HepG2 (cell line): ENCODE data around the gene VEZT. TPM values are rescaled to one million over a fixed set of nuclear protein-coding genes. Genes with fewer than 3 reads are reported as not detected.

ENCODE experiments used
- ATAC-seq: fragments of 200-7000 bp; cut with Tn5 transposase; 3 replicates; pipeline ENCODE4 v1.9.1; 2020; ENCODE audit warnings: mild to moderate bottlenecking, moderate library complexity
- BruUV-seq: library from RNA; stranded (reverse); fragments of 400-500 nt; replicated peaks from 2 replicates; lab custom pipeline; 2021; lab: Mats Ljungman, UMichigan
- CTCF ChIA-PET: fragments of 300-600 bp; formaldehyde crosslinking; extraction: SDS; loops from one replicate; lab custom pipeline; 2021; ENCODE audit warnings: low total read pairs, inconsistent platforms, low intra/inter-chr PET ratio; lab: Yijun Ruan, JAX
- POLR2A ChIA-PET: fragments of 350-600 bp; sonication (Branson Sonifier 250); formaldehyde crosslinking; loops from one replicate; lab custom pipeline; 2020; ENCODE audit warnings: antibody characterized with exemption, inconsistent platforms; lab: Yijun Ruan, JAX
- DNase-seq: peaks from one replicate; pipeline ENCODE4 v3.0.0-alpha.2; 2015; ENCODE audit warnings: low spot score
- FAIRE-seq: peaks from 3 replicates; lab custom pipeline; 2011; peaks lifted over from hg19 to GRCh38; lab: Jason Lieb, UNC
- H2AFZ ChIP-seq: one replicate; pipeline ENCODE4 v1.6.1; 2011; ENCODE audit warnings: low read length, inconsistent platforms
- H3K27ac ChIP-seq: fragments of 300-600 bp; 3 replicates; pipeline ENCODE4 v1.8.0; 2011; ENCODE audit warnings: mixed run types, mild to moderate bottlenecking, mixed read lengths, low read length, inconsistent platforms; ENCODE audit not compliant: insufficient read depth; ENCODE audit errors: extremely low read length
- H3K27me3 ChIP-seq, 2 experiments: fragments of 200-600 bp in 1 of 2; 2 replicates in 1 of 2; 3 replicates in 1 of 2; pipeline versions ENCODE4 v1.6.0 to v1.8.0; 2011; ENCODE audit warnings: low read length in 2 of 2, mild to moderate bottlenecking in 2 of 2, moderate library complexity in 2 of 2, inconsistent platforms in 1 of 2; ENCODE audit not compliant: insufficient read depth in 2 of 2, control insufficient read depth in 1 of 2
- H3K36me3 ChIP-seq, 2 experiments: fragments of 200-600 bp in 1 of 2; replicated peaks in 1 of 2; 2 replicates in 1 of 2; 3 replicates in 1 of 2; pipeline versions ENCODE4 v1.5.1 to v1.8.0; 2011; ENCODE audit warnings: low read length in 2 of 2, inconsistent platforms in 1 of 2; ENCODE audit not compliant: insufficient read depth in 2 of 2, control insufficient read depth in 1 of 2
- H3K4me1 ChIP-seq: 2 replicates; pipeline ENCODE4 v1.5.1; 2012; ENCODE audit warnings: low read length, inconsistent platforms; ENCODE audit not compliant: insufficient read depth
- H3K4me2 ChIP-seq: 2 replicates; pipeline ENCODE4 v1.6.0; 2011; ENCODE audit warnings: low read depth, low read length, inconsistent platforms
- H3K4me3 ChIP-seq, 3 experiments: fragments of 200-600 bp in 1 of 3; sonication (generic), shearing (Covaris generic) in 1 of 3; replicated peaks in 1 of 3; 2 replicates each; pipeline ENCODE4 v1.5.1; 2011 to 2016; ENCODE audit warnings: low read length in 3 of 3, inconsistent platforms in 2 of 3, low read depth in 2 of 3, mild to moderate bottlenecking in 2 of 3, control low read depth in 1 of 3, mixed read lengths in 1 of 3; ENCODE audit not compliant: insufficient read depth in 1 of 3
- H3K79me2 ChIP-seq: one replicate; pipeline ENCODE4 v1.6.1; 2011; ENCODE audit warnings: low read length, inconsistent platforms; ENCODE audit not compliant: insufficient read depth
- H3K9ac ChIP-seq: 2 replicates; pipeline ENCODE4 v1.6.0; 2011; ENCODE audit warnings: mild to moderate bottlenecking, low read depth, low read length, inconsistent platforms; ENCODE audit not compliant: insufficient read depth
- H3K9me3 ChIP-seq: 2 replicates; pipeline ENCODE4 v1.5.1; 2012; ENCODE audit warnings: mild to moderate bottlenecking, low read length
- H4K20me1 ChIP-seq: 2 replicates; pipeline ENCODE4 v1.6.0; 2011; ENCODE audit warnings: inconsistent platforms, mild to moderate bottlenecking, low read length, moderate library complexity; ENCODE audit not compliant: insufficient read depth
- MED8 ChIP-seq: sonication (generic); formaldehyde crosslinking; IDR thresholded peaks from 2 replicates; pipeline ENCODE4 v1.8.1; 2023; ENCODE audit warnings: mild to moderate bottlenecking, missing genetic modification reagents; ENCODE audit not compliant: insufficient replicate concordance
- RBM39 ChIP-seq: fragments of 200-400 bp; formaldehyde crosslinking; IDR thresholded peaks from one replicate; pipeline ENCODE4 v1.6.1; 2018; ENCODE audit warnings: antibody characterized with exemption, mild to moderate bottlenecking, low read depth, low read length; ENCODE audit not compliant: poor library complexity, severe bottlenecking
- ZNF17 ChIP-seq: sonication (generic); formaldehyde crosslinking; IDR thresholded peaks from 2 replicates; pipeline ENCODE4 v1.5.0; 2020; ENCODE audit warnings: mild to moderate bottlenecking, missing genetic modification reagents
- ZNF567 ChIP-seq: sonication (generic); formaldehyde crosslinking; IDR thresholded peaks from 2 replicates; pipeline ENCODE4 v1.8.1; 2023; ENCODE audit warnings: mild to moderate bottlenecking, missing genetic modification reagents, borderline replicate concordance
- ZNF598 ChIP-seq: sonication (generic); formaldehyde crosslinking; IDR thresholded peaks from 2 replicates; pipeline ENCODE4 v1.5.1; 2020; ENCODE audit warnings: mild to moderate bottlenecking, missing genetic modification reagents, borderline replicate concordance
- ZNF766 ChIP-seq: sonication (generic); formaldehyde crosslinking; IDR thresholded peaks from 2 replicates; pipeline ENCODE4 v1.5.0; 2020; ENCODE audit warnings: missing genetic modification reagents, borderline replicate concordance
- WGBS: methylation state at CpG from one replicate; pipeline ENCODE4 v1.1.6; 2017; ENCODE audit warnings: low lambda C conversion rate; 5-methylcytosine and 5-hydroxymethylcytosine counted together
- in situ Hi-C: cut with HindIII; loops from 2 replicates; pipeline ENCODE4 v1.10.0; 2017; ENCODE audit warnings: low pct_unique_long_range_greater_than_20kb; ENCODE audit not compliant: extremely low pct_ligation_motif_present
- intact Hi-C: fragments of 100-400 bp; cut with micrococcal nuclease; formaldehyde crosslinking; loops from one replicate; pipeline ENCODE4 v1.10.0; 2022; ENCODE audit not compliant: unreplicated experiment
- polyA plus RNA-seq, 8 experiments: library from polyadenylated mRNA; depleted of rRNA in 3 of 8; stranded (reverse) in 7 of 8; unstranded in 1 of 8; fragments of >200 nt; fragmentation: Illumina TruSeq in 4 of 8; extraction: Trizol in 4 of 8; gene quantifications; 2 replicates each; pipeline versions ENCODE4 v1.2.1 to v1.2.3, GENCODE V29; 2011 to 2016; ENCODE audit warnings: low read depth in 4 of 8, missing spikeins in 1 of 8, mixed read lengths in 1 of 8; ENCODE audit not compliant: insufficient read depth in 1 of 8
- total RNA-seq, 5 experiments: library from RNA; depleted of rRNA; stranded (reverse); fragments of >200 nt; fragmentation: Illumina TruSeq; extraction: Trizol; gene quantifications; 2 replicates each; pipeline ENCODE4 v1.2.3, GENCODE V29; 2016; ENCODE audit warnings: low read depth in 1 of 5
- TF ChIP-seq, protein P1 (sequence below): sonication (generic); formaldehyde crosslinking; IDR thresholded peaks from 2 replicates; pipeline ENCODE4 v1.4.0; 2020; ENCODE audit warnings: missing genetic modification reagents, borderline replicate concordance

Gene VEZT
- total and polyA plus RNA-seq, 2 of the 13 experiments (the other 11 are each of a cell fraction or from before 2014, with no cell fraction given): 35.5 to 51.6 TPM

DNA sequence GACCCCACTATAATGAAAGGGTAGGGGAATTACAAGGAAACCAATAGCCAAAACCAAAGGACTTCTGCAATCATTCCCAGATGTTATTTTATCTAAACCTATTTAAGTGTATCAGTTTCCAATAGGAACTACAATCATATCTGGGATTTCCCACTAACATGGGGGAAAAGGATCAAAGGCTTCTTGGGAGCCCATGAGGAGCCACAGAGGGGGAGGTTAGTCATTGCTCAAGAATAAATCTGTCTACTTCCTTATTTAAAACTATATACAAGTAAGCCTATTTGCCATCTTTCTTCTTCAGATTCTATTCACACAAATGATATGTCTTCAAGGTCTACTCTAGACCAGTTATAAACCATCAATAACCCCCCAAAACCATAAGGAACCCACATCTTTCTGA lies 33.5 kb upstream of the VEZT start (continued):
- TF ChIP-seq, protein P1, sequence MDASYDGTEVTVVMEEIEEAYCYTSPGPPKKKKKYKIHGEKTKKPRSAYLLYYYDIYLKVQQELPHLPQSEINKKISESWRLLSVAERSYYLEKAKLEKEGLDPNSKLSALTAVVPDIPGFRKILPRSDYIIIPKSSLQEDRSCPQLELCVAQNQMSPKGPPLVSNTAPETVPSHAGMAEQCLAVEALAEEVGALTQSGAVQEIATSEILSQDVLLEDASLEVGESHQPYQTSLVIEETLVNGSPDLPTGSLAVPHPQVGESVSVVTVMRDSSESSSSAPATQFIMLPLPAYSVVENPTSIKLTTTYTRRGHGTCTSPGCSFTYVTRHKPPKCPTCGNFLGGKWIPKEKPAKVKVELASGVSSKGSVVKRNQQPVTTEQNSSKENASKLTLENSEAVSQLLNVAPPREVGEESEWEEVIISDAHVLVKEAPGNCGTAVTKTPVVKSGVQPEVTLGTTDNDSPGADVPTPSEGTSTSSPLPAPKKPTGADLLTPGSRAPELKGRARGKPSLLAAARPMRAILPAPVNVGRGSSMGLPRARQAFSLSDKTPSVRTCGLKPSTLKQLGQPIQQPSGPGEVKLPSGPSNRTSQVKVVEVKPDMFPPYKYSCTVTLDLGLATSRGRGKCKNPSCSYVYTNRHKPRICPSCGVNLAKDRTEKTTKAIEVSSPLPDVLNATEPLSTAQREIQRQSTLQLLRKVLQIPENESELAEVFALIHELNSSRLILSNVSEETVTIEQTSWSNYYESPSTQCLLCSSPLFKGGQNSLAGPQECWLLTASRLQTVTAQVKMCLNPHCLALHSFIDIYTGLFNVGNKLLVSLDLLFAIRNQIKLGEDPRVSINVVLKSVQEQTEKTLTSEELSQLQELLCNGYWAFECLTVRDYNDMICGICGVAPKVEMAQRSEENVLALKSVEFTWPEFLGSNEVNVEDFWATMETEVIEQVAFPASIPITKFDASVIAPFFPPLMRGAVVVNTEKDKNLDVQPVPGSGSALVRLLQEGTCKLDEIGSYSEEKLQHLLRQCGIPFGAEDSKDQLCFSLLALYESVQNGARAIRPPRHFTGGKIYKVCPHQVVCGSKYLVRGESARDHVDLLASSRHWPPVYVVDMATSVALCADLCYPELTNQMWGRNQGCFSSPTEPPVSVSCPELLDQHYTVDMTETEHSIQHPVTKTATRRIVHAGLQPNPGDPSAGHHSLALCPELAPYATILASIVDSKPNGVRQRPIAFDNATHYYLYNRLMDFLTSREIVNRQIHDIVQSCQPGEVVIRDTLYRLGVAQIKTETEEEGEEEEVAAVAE (CRISPR knock-in tag): no peak

DNA sequence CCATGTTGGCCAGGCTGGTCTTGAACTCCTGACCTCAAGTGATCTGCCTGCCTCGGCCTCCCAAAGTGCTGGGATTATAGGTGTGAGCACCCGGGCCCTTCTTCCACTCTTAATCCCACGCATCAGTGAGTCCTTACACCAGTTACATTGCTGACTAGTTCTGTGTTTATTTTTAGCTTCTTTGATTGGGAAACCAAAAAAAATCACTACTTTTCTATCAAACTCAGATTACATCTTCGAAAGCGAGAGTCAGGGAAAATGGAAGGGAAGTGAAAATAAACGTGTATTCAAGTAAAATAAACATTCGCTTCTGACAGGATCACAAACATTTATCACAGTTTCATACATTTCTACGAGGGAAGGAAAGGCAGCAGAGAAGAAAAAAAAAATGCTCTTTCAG lies 32.5 kb upstream of the VEZT start:
- ChIA-PET CTCF (no interaction called here), POLR2A (no interaction called here)
- Histone ChIP-seq H3K27me3 (no peaks in the 10 kb centered on the region), H2AFZ (no peak overlapping the region), H3K4me3 (no peak overlapping the region), H3K9me3 (no peaks in the 10 kb centered on the region), H3K27ac (no peak overlapping the region), H3K4me1 (no peaks in the 10 kb centered on the region), H3K4me2 (no peak overlapping the region), H3K9ac (no peak overlapping the region), H3K36me3 (no peaks in the 10 kb centered on the region), H3K79me2 (peaks cover 2% of the 10 kb centered on the region), H4K20me1 (no peaks in the 10 kb centered on the region)
- 95% methylated on average over 8 of the region's 8 CpGs for WGBS
- no peak for TF ChIP-seq ZNF766
- TF ChIP-seq ZNF17 (CRISPR knock-in tag): no peak
- TF ChIP-seq RBM39: no peak
- TF ChIP-seq ZNF567 (CRISPR knock-in tag): no peak
- no peak for TF ChIP-seq ZNF598 (CRISPR knock-in tag)
- no peak for TF ChIP-seq MED8 (CRISPR knock-in tag)
- in situ Hi-C loops (no loop called here), intact Hi-C loops (no loop called here)
- DNase-seq: no peak
- BruUV-seq: no TSS peak
- FAIRE-seq: no peak
- ATAC-seq: no peak
